ENCODE data around the gene SON.
"Not testable (repeated sequence)": the region's sequence is repeated elsewhere in the genome, so short reads cannot be mapped to it uniquely, and the experiment has no call there.

The SON gene

GRCh38 chr21:33572350-33572749 lies 29.5 kb downstream of the SON start:
- no peak for DNase-seq

GRCh38 chr21:33576741-33577141 lies 33.9 kb downstream of the SON start:
- DNase-seq = not testable (repeated sequence)

- no peak for DNase-seq
Observed at GRCh38 chr21:33578214-33578613, 35.4 kb downstream of the SON start.

- no peak for DNase-seq
Observed at GRCh38 chr21:33578959-33579542, 36.2 kb downstream of the SON start.

- no peak for DNase-seq
Observed at GRCh38 chr21:33584455-33584854, 41.6 kb downstream of the SON start.

DNA sequence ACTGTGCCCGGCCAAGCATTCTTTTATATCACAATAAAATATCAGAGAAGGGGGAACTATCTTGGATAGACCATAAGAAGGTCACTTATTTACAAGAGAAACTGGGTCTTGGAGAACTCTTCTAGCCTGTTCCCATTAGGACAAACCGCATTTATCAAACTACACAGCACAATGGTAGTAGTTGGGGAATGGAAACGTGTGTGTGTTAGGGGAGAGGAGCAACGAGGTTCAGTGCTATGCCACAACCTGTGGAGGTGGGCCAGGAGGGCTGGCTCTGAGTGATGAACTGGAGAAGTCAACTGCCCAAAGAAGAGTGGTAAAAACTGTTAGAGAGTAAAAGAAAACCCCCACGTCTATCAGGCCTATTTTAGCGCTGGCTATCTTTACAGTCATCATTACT lies 44.1 kb downstream of the SON start:
- no peak for DNase-seq

- peak; percentile 28 for DNase-seq
Observed at GRCh38 chr21:33587792-33588484, 45.1 kb downstream of the SON start.

- DNase-seq = peak; percentile 69
Observed at GRCh38 chr21:33588485-33589335, 45.9 kb downstream of the SON start, which contains the start of gene DONSON. Gene DONSON, minus strand, starts transcription at chr21:33588684. Its CDS starts 43 bp downstream, at chr21:33588641.

DNA sequence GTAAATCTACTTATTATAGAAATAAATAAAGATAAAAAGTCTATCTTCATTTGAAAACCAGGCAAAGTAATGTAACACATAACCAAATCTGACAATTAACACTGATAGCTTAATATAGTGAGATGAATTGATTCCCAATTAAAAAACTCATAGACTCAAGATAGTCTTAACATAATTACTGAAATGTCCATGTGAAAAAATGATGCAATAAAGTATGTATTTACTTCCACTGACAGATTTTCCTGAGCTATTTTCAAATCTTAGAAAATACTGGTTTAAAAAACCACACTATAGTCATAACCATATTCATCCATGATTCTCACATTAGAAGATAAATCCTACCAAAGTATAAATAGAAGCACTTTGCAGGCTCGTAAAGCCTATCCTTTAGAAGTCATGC lies 55.2 kb downstream of the SON start:
- no peak for DNase-seq

GRCh38 chr21:33608559-33608958 lies 65.7 kb downstream of the SON start:
- DNase-seq = no peak

DNA sequence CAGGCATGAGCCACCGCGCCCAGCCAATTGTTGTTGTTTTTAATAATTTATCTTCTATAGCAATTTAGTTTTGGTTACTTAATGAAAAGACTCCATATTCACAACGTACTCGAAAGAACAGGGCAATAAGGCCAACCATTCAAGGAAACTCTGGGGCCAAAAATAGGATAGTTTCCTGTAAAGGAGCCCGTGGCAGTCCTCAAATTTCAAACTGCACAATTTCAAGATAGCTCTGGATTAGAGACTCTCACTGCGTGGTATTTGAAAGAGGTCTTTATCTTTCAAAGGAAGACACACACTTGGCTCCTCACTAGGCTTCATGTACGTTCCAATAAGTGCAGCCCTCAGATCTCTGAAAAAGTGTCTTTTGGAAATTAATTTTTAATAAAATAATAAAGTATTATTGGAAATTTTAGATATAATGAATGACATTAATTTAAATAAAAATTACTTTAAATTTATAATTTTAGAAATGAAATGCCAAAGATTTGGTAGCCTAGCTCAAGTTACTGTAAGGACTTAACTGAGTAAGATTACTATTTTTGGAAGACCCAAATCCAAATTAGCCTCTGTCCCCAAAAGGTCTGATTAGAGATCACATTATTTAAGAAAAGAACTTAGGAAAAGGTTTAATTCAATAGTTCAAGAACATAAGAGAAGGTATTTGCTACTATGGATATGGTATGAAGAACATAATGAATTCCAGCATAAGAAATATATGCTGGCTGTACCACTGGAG lies 68.3 kb downstream of the SON start:
- no peak for DNase-seq

DNA sequence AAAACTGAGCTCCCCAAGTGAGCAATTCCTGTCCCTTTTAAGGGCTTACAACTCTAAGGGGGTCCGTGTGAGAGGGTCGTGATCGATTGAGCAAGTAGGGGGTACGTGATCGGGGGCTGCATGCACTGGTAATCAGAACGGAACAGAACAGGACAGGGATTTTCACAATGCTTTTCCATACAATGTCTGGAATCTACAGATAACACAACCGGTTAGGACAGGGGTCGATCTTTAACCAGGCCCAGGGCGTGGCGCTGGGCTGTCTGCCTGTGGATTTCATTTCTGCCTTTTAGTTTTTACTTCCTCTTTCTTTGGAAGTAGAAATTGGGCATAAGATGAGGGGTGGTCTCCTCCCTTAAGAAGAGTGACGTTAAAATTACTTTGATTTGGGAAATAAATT lies 74.7 kb downstream of the SON start:
- not testable (repeated sequence) for DNase-seq

- DNase-seq = no peak
Observed at GRCh38 chr21:33618407-33618806, 75.6 kb downstream of the SON start.

- DNase-seq = no peak
Observed at GRCh38 chr21:33619726-33620125, 76.9 kb downstream of the SON start.

GRCh38 chr21:33622253-33622652 lies 79.4 kb downstream of the SON start:
- no peak for DNase-seq

DNA sequence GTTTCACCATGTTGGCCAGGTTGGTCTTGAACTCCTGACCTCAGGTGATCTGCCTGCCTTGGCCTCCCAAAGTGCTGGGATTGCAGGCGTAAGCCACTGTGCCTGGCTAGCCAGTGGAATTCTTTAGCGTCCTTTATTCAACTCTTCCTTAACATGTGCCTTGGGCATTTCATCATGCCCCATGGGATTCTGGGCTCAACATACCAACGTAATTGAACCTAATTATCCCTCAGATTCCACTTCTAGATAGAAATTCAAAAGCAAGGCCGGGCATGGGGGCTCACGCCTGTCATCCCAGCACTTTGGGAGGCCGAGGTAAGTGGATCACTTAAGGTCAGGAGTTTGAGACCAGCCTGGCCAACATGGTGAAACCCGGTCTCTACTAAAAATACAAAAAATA lies 83.3 kb downstream of the SON start:
- DNase-seq = not testable (repeated sequence)

Data from NCI-H1092 (cell line).